SK-N-SH (cell line): Measurements from ENCODE around the gene HLTF.

Experiments
- CTCF ChIP-seq: fragments of 200-600 bp; sonication (generic); IDR thresholded peaks from 2 replicates; pipeline ENCODE4 v1.6.1; 2017; ENCODE audit warnings: antibody characterized with exemption, mild to moderate bottlenecking, moderate library complexity
- ELF1 ChIP-seq: IDR thresholded peaks from 2 replicates; pipeline ENCODE4 v1.4.0; 2012
- JUND ChIP-seq: IDR thresholded peaks from 2 replicates; pipeline ENCODE4 v1.4.0; 2012
- POLR2AphosphoS5 ChIP-seq: IDR thresholded peaks from 2 replicates; pipeline ENCODE4 v1.6.1; 2012; ENCODE audit warnings: low read depth, low read length
- RFX5 ChIP-seq: IDR thresholded peaks from 2 replicates; pipeline ENCODE4 v1.6.1; 2012; ENCODE audit warnings: mild to moderate bottlenecking, improper control_type of control experiment, low read length
- SIN3A ChIP-seq: IDR thresholded peaks from 2 replicates; pipeline ENCODE4 v1.6.1; 2012; ENCODE audit warnings: low read depth, mild to moderate bottlenecking, low read length, moderate library complexity, borderline replicate concordance
- SMC3 ChIP-seq: IDR thresholded peaks from 2 replicates; pipeline ENCODE4 v1.6.1; 2012; ENCODE audit warnings: low read depth, low read length, improper control_type of control experiment
- TAF1 ChIP-seq: IDR thresholded peaks from 2 replicates; pipeline ENCODE4 v1.6.1; 2012; ENCODE audit warnings: low read depth, mild to moderate bottlenecking, low read length, moderate library complexity, borderline replicate concordance
- YY1 ChIP-seq: IDR thresholded peaks from 2 replicates; pipeline ENCODE4 v1.4.0; 2012; ENCODE audit warnings: low read depth, mild to moderate bottlenecking

GRCh38 chr3:149061776-149062175 is 24.6 kb downstream of the HLTF start:
- TF ChIP-seq TAF1 (no peak), ELF1 (no peak), CTCF (no peak), JUND (no peak), SIN3A (no peak), YY1 (no peak), POLR2AphosphoS5 (no peak), SMC3 (no peak), RFX5 (no peak)
